NCI-H1092 (cell line): ENCODE measurements around the gene NRSN2.
A peak's percentile ranks its signal among the peaks of the same experiment; 100 is the strongest.
"Not testable (repeated sequence)": the region's sequence is repeated elsewhere in the genome, so short reads cannot be mapped to it uniquely, and the experiment has no call there.

Experiments used
- DNase-seq: peaks from one replicate; lab custom pipeline; 2025; lab: John Stamatoyannopoulos, UW

The NRSN2 gene

GRCh38 chr20:325045-325888, 21.6 kb upstream of the NRSN2 start, which contains the start of gene SOX12:
Gene SOX12 (plus strand): TSS chr20:325552. CDS start chr20:325925, 373 bp downstream.
- peak; percentile 87 for DNase-seq

- peak; percentile 34 for DNase-seq
These were observed 20.8 kb upstream of the NRSN2 start for GRCh38 chr20:325889-326644.

GRCh38 chr20:326645-327185, 20.2 kb upstream of the NRSN2 start:
- DNase-seq, result no peak

- peak; percentile 82 for DNase-seq
These were observed 19.5 kb upstream of the NRSN2 start for GRCh38 chr20:327186-328026.

GRCh38 chr20:328027-328974, 18.6 kb upstream of the NRSN2 start:
- DNase-seq, result no peak

- no peak for DNase-seq
These were observed 17.8 kb upstream of the NRSN2 start for GRCh38 chr20:328975-329695.

GRCh38 chr20:329851-330232, 17.1 kb upstream of the NRSN2 start:
- DNase-seq, result no peak

- DNase-seq, result peak; percentile 24
These were observed 16.4 kb upstream of the NRSN2 start for GRCh38 chr20:330233-331149.

- DNase-seq, result no peak
These were observed 12.3 kb upstream of the NRSN2 start for GRCh38 chr20:334578-334977.

GRCh38 chr20:336040-336439, 10.9 kb upstream of the NRSN2 start:
- DNase-seq, result not testable (repeated sequence)

GRCh38 chr20:341682-342081, 5.2 kb upstream of the NRSN2 start:
- no peak for DNase-seq

- DNase-seq, result no peak
These were observed 3.8 kb upstream of the NRSN2 start for GRCh38 chr20:343107-343506.

- no peak for DNase-seq
These were observed 775 bp upstream of the NRSN2 start for GRCh38 chr20:346033-346639.

- no peak for DNase-seq
These were observed 367 bp downstream of the NRSN2 start for GRCh38 chr20:347317-347639.

- peak; percentile 88 for DNase-seq
These were observed 951 bp downstream of the NRSN2 start for GRCh38 chr20:347640-348484.

- DNase-seq, result no peak
These were observed 2.3 kb downstream of the NRSN2 start for GRCh38 chr20:348972-349841.

- DNase-seq, result no peak
These were observed 6.3 kb downstream of the NRSN2 start for GRCh38 chr20:353166-353565.
